Measurements from ENCODE around the gene DBNDD1.

GRCh38 chr16:90000733-90001427, 18.4 kb downstream of the DBNDD1 start:
- TF ChIP-seq EZH2 (IDR thresholded peaks at IDR 0.05; ENCODE audit: insufficient read depth, poor library complexity, severe bottlenecking), result no peak
- TF ChIP-seq EZH2phosphoT487 (IDR thresholded peaks at IDR 0.05; ENCODE audit: insufficient read depth, low read depth), result no peak
